Osteoblast (primary cell): ENCODE measurements around the gene SPRING1. TPM values are rescaled to one million over a fixed set of nuclear protein-coding genes. Genes with fewer than 3 reads are reported as not detected.

Experiments used
- DNase-seq: peaks from one replicate; pipeline ENCODE4 v3.0.0; 2011; ENCODE audit warnings: low spot score, mixed read lengths; ENCODE audit not compliant: insufficient read length; ENCODE audit errors: missing footprints
- H2AFZ ChIP-seq: 2 replicates; pipeline ENCODE4 v1.6.0; 2011; ENCODE audit warnings: mild to moderate bottlenecking, low read length
- H3K27ac ChIP-seq: 2 replicates; pipeline ENCODE4 v1.5.1; 2011; ENCODE audit warnings: mild to moderate bottlenecking, low read depth, low read length, moderate library complexity
- H3K27me3 ChIP-seq: 2 replicates; pipeline ENCODE4 v1.6.0; 2012; ENCODE audit warnings: mild to moderate bottlenecking, control low read depth, inconsistent platforms, low read length, moderate library complexity; ENCODE audit not compliant: insufficient read depth
- H3K36me3 ChIP-seq: 2 replicates; pipeline ENCODE4 v1.5.1; 2011; ENCODE audit warnings: mild to moderate bottlenecking, low read length, control low read depth, moderate library complexity; ENCODE audit not compliant: insufficient read depth
- H3K4me1 ChIP-seq: 2 replicates; pipeline ENCODE4 v1.5.1; 2011; ENCODE audit warnings: mild to moderate bottlenecking, low read length, control low read depth, moderate library complexity; ENCODE audit not compliant: insufficient read depth
- H3K4me2 ChIP-seq: 2 replicates; pipeline ENCODE4 v1.6.0; 2011; ENCODE audit warnings: mild to moderate bottlenecking, low read length; ENCODE audit not compliant: insufficient read depth
- H3K4me3 ChIP-seq: fragments of 200-600 bp; sonication (generic); 3 replicates; pipeline ENCODE4 v1.5.1; 2012; ENCODE audit warnings: mild to moderate bottlenecking, low read length, inconsistent platforms; ENCODE audit not compliant: insufficient read depth
- H3K79me2 ChIP-seq: 2 replicates; pipeline ENCODE4 v1.6.0; 2012; ENCODE audit warnings: mild to moderate bottlenecking, low read length, control low read depth, inconsistent platforms; ENCODE audit not compliant: insufficient read depth
- H3K9me3 ChIP-seq: 2 replicates; pipeline ENCODE4 v1.5.1; 2011; ENCODE audit warnings: low read depth, low read length, control low read depth
- H4K20me1 ChIP-seq: 2 replicates; pipeline ENCODE4 v1.6.0; 2012; ENCODE audit warnings: mild to moderate bottlenecking, low read length, control low read depth; ENCODE audit not compliant: insufficient read depth
- CTCF ChIP-seq: IDR thresholded peaks from 2 replicates; pipeline ENCODE4 v1.5.1; 2011; ENCODE audit warnings: mild to moderate bottlenecking, low read depth, low read length, moderate library complexity; ENCODE audit errors: extremely low read depth
- total RNA-seq: library from RNA; depleted of rRNA; stranded (reverse); fragments of >200 nt; gene quantifications from 2 replicates; pipeline ENCODE4 v1.2.3, GENCODE V29; 2012

Gene SPRING1
- total RNA-seq, 1 donor: 29.0 TPM

GRCh38 chr12:116780942-116781341 is 43.1 kb upstream of the SPRING1 start:
- Histone ChIP-seq H3K9me3 (no peaks in the 10 kb centered on the region), H3K27ac (no peak overlapping the region), H3K4me2 (no peak overlapping the region), H3K27me3 (no peaks in the 10 kb centered on the region), H3K79me2 (no peaks in the 10 kb centered on the region), H4K20me1 (no peaks in the 10 kb centered on the region), H3K36me3 (no peaks in the 10 kb centered on the region), H3K4me1 (no peaks in the 10 kb centered on the region), H2AFZ (no peak overlapping the region), H3K4me3 (no peak overlapping the region)
- TF ChIP-seq CTCF: no peak
- DNase-seq: no peak

GRCh38 chr12:116779597-116779996 is 41.7 kb upstream of the SPRING1 start:
- no peaks in the 10 kb centered on the region for H3K9me3 ChIP-seq

GRCh38 chr12:116777245-116777644 is 39.4 kb upstream of the SPRING1 start:
- Histone ChIP-seq H3K9me3 (no peaks in the 10 kb centered on the region), H3K4me2 (no peak overlapping the region)

More at GRCh38 chr12:116779597-116779996, 41.7 kb upstream of the SPRING1 start:
- no peaks in the 10 kb centered on the region for H3K27me3 ChIP-seq
- H3K36me3 ChIP-seq: no peaks in the 10 kb centered on the region
- H3K79me2 ChIP-seq: no peaks in the 10 kb centered on the region
- no peak for TF ChIP-seq CTCF
- no peak overlapping the region for H3K27ac ChIP-seq
- no peak for DNase-seq
- H4K20me1 ChIP-seq: no peaks in the 10 kb centered on the region
- no peak overlapping the region for H3K4me3 ChIP-seq
- no peak overlapping the region for H3K4me2 ChIP-seq
- no peaks in the 10 kb centered on the region for H3K4me1 ChIP-seq
- H2AFZ ChIP-seq: no peak overlapping the region

GRCh38 chr12:116774020-116774419 is 36.2 kb upstream of the SPRING1 start:
- H3K36me3 ChIP-seq: no peaks in the 10 kb centered on the region
- TF ChIP-seq CTCF: no peak
- no peaks in the 10 kb centered on the region for H3K27me3 ChIP-seq

More at GRCh38 chr12:116777245-116777644, 39.4 kb upstream of the SPRING1 start:
- Histone ChIP-seq H3K36me3 (no peaks in the 10 kb centered on the region), H3K4me3 (no peak overlapping the region), H3K4me1 (no peaks in the 10 kb centered on the region), H2AFZ (no peak overlapping the region), H4K20me1 (no peaks in the 10 kb centered on the region), H3K79me2 (no peaks in the 10 kb centered on the region), H3K27ac (no peak overlapping the region), H3K27me3 (no peaks in the 10 kb centered on the region)
- TF ChIP-seq CTCF: no peak
- no peak for DNase-seq

More at GRCh38 chr12:116774020-116774419, 36.2 kb upstream of the SPRING1 start:
- DNase-seq: no peak
- Histone ChIP-seq H3K4me1 (no peaks in the 10 kb centered on the region), H3K79me2 (no peaks in the 10 kb centered on the region), H3K4me2 (no peak overlapping the region), H3K9me3 (no peaks in the 10 kb centered on the region), H3K4me3 (no peak overlapping the region), H3K27ac (no peak overlapping the region), H4K20me1 (no peaks in the 10 kb centered on the region), H2AFZ (no peak overlapping the region)
